Adrenal gland (tissue), 12 donors: ENCODE measurements around the gene TTC39B. TPM values are rescaled to one million over a fixed set of nuclear protein-coding genes. Genes with fewer than 3 reads are reported as not detected.

Experiments
- DNase-seq, 7 donors: peaks; one replicate each; pipeline ENCODE4 v3.0.0-alpha.2; 2019 to 2020
- H3K27ac ChIP-seq, 5 donors: fragments of 200-600 bp; sonication (generic) in 4 of 5; 1 replicate in 3 of 5; 2 replicates in 2 of 5; pipeline versions ENCODE4 v1.5.1 to v1.8.0; 2016 to 2020; ENCODE audit warnings: mild to moderate bottlenecking in 1 of 5
- H3K27me3 ChIP-seq: fragments of 200-600 bp; 2 replicates; pipeline ENCODE4 v1.8.0; 2021
- H3K36me3 ChIP-seq, 2 donors: fragments of 200-600 bp; replicated peaks in 1 of 2; 1 replicate in 1 of 2; 2 replicates in 1 of 2; pipeline versions ENCODE4 v1.5.1 to v1.8.0; 2018 to 2022
- H3K4me1 ChIP-seq, 2 donors: fragments of 200-600 bp; replicated peaks in 1 of 2; 1 replicate in 1 of 2; 2 replicates in 1 of 2; pipeline versions ENCODE4 v1.5.1 to v1.8.0; 2018 to 2021
- H3K4me3 ChIP-seq, 4 donors: fragments of 200-600 bp; sonication (generic) in 3 of 4; one replicate each; pipeline ENCODE4 v1.5.1; 2016 to 2018
- H3K9me3 ChIP-seq, 3 donors: fragments of 200-600 bp; sonication (generic) in 1 of 3; replicated peaks in 1 of 3; 1 replicate in 2 of 3; 2 replicates in 1 of 3; pipeline versions ENCODE4 v1.5.1 to v1.8.0; 2016 to 2021
- POLR2A ChIP-seq, 2 donors: fragments of 450-650 bp; IDR thresholded peaks; one replicate each; pipeline ENCODE4 v1.6.1; 2017; ENCODE audit warnings: antibody characterized with exemption in 2 of 2, mild to moderate bottlenecking in 2 of 2, moderate library complexity in 1 of 2
- WGBS, 4 donors: extraction: QIAGEN DNeasy Blood & Tissue Kit in 2 of 4; methylation state at CpG; one replicate each; pipeline versions ENCODE4 v1.1.5 to v1.1.7; 2013 to 2017; 5-methylcytosine and 5-hydroxymethylcytosine counted together
- intact Hi-C, 2 donors: fragments of 100-400 bp; cut with DNase I; formaldehyde crosslinking; loops; one replicate each; pipeline versions ENCODE4 v1.14.1 to v1.15.0; 2022 to 2023
- polyA plus RNA-seq, 3 donors: library from polyadenylated mRNA; stranded (reverse); fragments of 200-250 nt in 2 of 3; fragments of 350-450 nt in 1 of 3; fragmentation: Illumina TruSeq in 1 of 3; extraction: RNeasy Lipid Tissue Mini Kit (QIAGEN cat#74804) in 1 of 3; gene quantifications; one replicate each; pipeline ENCODE4 v1.2.3, GENCODE V29; 2013 to 2014
- total RNA-seq, 9 donors: library from RNA; depleted of rRNA in 4 of 9; stranded (reverse); fragments of >200 nt in 4 of 9; fragments of 120-200 nt in 1 of 9; fragmentation: NEBNext Ultra II Directional in 1 of 9; extraction: Animal tissue kit (Norgen Biotek cat#: 25700) in 1 of 9; gene quantifications; one replicate each; pipeline versions ENCODE4 v1.1.0 to v1.2.4, GENCODE V29; 2013 to 2023
- TF ChIP-seq, protein P1 (sequence below), 6 experiments: fragments of 450-650 bp in 4 of 6; fragments of 200-600 bp in 2 of 6; sonication (generic) in 1 of 6; IDR thresholded peaks; 1 replicate in 5 of 6; 2 replicates in 1 of 6; pipeline versions ENCODE4 v1.5.1 to v1.8.0; 2016 to 2021; ENCODE audit warnings: antibody characterized with exemption in 6 of 6, mild to moderate bottlenecking in 2 of 6, moderate library complexity in 1 of 6
- donor health status: healthy with polysubstance abuse.
- donor health status: Bipolar disorder and iron deficiency.
- donor health status: DM: yes; HTN: yes; CAD: no.
- donor health status: DM: no; HTN: no; CAD: no.
- donor health status: DM: no; HTN: no; CAD: no.
- donor health status: DM: yes; HTN: yes; CAD: no.

Gene TTC39B
- total and polyA plus RNA-seq, 12 donors, result 3.7 to 14.4 (median 9.5) TPM

DNA sequence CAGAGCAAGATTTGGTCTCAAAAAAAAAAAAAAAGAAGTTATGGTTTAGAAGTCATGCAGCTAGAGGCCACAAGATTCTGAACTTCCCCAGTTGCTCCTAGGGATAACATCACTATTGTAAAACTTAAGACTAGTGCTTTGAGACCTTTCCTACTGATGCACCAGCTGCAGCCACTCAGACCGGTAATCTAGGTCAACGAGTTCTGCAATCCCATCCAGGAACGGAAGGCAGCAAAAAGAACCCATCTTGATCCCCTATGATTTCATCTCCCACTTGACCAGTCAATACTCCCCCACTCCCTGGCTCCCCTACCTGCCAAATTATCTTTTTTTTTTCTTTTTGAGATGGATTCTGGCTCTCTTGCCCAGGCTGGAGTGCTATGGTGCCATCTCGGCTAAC, 46.9 kb upstream of the TTC39B start:
- 82 to 95% (median 88%) methylated on average over 4 of the region's 4 CpGs for WGBS, 4 donors

DNA sequence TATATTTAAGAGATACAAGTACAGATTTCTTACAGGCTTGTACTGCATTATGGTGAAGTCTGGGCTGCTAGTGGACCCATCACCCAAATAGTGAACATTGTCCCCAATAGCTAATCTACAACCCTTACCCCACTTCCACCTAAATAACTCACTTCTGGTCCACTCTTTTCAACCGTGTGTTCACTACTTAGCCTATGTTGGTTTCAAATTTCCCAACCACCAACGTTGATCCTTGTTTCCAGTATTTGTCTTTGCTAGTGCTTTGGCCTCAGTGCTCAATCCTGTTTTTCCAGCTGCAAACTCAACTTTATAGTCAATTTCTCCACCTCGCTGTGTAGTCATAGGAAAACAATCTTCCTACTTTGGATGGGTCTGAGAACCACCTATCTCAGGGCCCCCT, 45.3 kb upstream of the TTC39B start:
- no peaks in the 10 kb centered on the region for H3K27me3 ChIP-seq
- H3K27ac ChIP-seq, result no peak overlapping the region
- no peak for TF ChIP-seq POLR2A (IDR thresholded peaks at IDR 0.05)
- TF ChIP-seq, protein P1, sequence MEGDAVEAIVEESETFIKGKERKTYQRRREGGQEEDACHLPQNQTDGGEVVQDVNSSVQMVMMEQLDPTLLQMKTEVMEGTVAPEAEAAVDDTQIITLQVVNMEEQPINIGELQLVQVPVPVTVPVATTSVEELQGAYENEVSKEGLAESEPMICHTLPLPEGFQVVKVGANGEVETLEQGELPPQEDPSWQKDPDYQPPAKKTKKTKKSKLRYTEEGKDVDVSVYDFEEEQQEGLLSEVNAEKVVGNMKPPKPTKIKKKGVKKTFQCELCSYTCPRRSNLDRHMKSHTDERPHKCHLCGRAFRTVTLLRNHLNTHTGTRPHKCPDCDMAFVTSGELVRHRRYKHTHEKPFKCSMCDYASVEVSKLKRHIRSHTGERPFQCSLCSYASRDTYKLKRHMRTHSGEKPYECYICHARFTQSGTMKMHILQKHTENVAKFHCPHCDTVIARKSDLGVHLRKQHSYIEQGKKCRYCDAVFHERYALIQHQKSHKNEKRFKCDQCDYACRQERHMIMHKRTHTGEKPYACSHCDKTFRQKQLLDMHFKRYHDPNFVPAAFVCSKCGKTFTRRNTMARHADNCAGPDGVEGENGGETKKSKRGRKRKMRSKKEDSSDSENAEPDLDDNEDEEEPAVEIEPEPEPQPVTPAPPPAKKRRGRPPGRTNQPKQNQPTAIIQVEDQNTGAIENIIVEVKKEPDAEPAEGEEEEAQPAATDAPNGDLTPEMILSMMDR (IDR thresholded peaks at IDR 0.05), result no peak
- no peaks in the 10 kb centered on the region for H3K36me3 ChIP-seq
- DNase-seq, result no peak
- 46 to 75% (median 57%) methylated on average over 2 to 3 of the region's 3 CpGs for WGBS, 4 donors
- no peak overlapping the region for H3K4me3 ChIP-seq
- H3K9me3 ChIP-seq, result no peaks in the 10 kb centered on the region
- intact Hi-C loops, result no loop called here
- H3K4me1 ChIP-seq, result no peaks in the 10 kb centered on the region

More for the DNA sequence above, 46.9 kb upstream of the TTC39B start:
- H3K9me3 ChIP-seq, result no peaks in the 10 kb centered on the region
- no peak overlapping the region for H3K4me3 ChIP-seq
- no peak overlapping the region for H3K27ac ChIP-seq
- H3K27me3 ChIP-seq, result no peaks in the 10 kb centered on the region
- TF ChIP-seq, protein P1 (IDR thresholded peaks at IDR 0.05), result no peak
- TF ChIP-seq POLR2A (IDR thresholded peaks at IDR 0.05), result no peak
- no peaks in the 10 kb centered on the region for H3K4me1 ChIP-seq
- intact Hi-C loops, result no loop called here
- no peaks in the 10 kb centered on the region for H3K36me3 ChIP-seq
- DNase-seq, result no peak

DNA sequence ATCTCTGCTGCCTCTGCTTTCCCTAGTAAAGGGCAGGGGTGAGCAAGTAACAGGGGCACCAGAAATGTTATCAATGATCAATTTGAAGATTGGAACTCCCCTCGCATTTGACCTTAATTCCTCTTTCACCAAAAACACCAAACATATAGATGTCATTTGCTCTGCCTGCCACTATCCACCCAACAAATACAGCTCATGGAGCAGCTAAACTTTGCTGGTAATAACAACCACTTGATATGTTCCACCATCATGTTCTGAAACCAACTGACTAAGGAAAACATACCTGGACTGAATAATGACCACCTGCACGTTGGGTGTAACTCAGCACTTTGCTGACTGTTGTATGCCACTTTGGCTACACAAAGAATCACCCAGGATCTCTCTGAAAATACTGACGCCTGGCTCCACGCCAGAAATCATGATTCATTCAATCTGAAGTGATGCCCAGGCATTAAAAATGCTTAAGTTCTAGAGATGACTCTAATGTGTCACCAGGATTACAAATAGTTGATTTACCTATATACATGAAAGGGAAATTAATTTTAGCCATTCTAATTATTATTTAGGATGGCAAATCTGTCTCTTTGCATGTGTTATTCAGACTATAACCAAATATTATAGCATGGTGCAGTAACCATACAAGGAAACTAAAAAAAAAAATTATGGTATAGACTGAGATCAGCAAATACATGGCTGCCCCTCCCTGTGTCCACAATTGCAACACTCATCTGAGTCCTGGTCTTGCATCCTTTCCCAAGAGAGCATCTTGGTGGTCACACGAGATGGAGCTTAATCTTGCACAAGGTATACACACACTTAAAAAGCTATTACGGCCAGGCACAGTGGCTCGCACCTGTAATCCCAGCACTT, 43.1 kb upstream of the TTC39B start:
- H3K9me3 ChIP-seq, result no peaks in the 10 kb centered on the region
- peak in 5 of 7 donors; percentile 17 to 59 (median 43) for DNase-seq
- H3K27ac ChIP-seq, result no peak overlapping the region
- H3K36me3 ChIP-seq, result no peaks in the 10 kb centered on the region
- no peaks in the 10 kb centered on the region for H3K4me1 ChIP-seq
- H3K27me3 ChIP-seq, result no peaks in the 10 kb centered on the region
- no peak overlapping the region for H3K4me3 ChIP-seq
- 64 to 68% (median 66%) methylated on average over 7 of the region's 7 CpGs for whole genome bisulfite sequencing, 4 donors
- TF ChIP-seq POLR2A (IDR thresholded peaks at IDR 0.05), result no peak
- TF ChIP-seq, protein P1 (IDR thresholded peaks at IDR 0.05), result no peak
- intact Hi-C loops, result no loop called here

DNA sequence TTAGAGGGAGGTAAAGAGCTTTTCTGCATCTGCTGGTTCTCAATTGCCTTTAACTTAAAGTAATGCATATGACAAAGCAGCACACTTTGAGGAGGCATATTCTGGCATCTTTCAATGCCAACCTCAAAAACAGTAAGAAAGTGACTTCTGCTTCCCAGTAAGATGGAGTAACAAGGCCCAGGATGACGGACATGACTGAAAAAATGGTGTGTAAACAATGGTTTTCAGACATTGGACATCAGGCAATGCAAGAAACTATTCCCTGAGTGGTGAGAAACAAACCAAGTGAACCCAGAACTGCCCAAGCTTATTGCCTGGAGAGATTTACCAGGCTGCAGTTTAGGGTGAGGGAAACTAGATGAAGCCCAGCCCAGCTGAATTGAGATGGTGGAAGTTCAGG, 39.8 kb upstream of the TTC39B start:
- H3K27me3 ChIP-seq, result no peaks in the 10 kb centered on the region
- H3K36me3 ChIP-seq, result no peaks in the 10 kb centered on the region
- no peak overlapping the region for H3K4me3 ChIP-seq
- no peak for DNase-seq
- WGBS, 4 donors, result 0 to 60% (median 0%) methylated on average over 1 of the region's 1 CpG
- no peaks in the 10 kb centered on the region for H3K4me1 ChIP-seq
- intact Hi-C loops, result no loop called here
- no peaks in the 10 kb centered on the region for H3K9me3 ChIP-seq
- TF ChIP-seq POLR2A (IDR thresholded peaks at IDR 0.05), result no peak
- no peak overlapping the region for H3K27ac ChIP-seq

DNA sequence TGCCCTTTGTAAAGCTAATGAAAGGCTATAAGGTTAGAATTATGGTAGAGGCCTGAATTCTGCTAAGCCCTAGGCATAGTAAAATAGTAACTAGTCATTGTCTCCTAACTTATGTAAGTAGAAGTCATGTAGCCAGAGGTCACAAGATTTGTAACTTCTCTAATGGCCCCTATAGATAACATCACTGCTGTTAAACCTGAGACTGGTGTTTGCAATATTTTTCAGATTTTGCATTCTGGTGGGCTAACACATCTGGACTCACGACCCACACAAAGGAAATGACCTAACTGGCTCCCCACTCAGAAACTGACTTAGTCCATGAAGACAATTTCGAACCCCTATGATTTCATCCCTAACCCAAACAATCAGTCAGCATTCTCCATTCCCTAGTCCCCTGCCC, 37.2 kb upstream of the TTC39B start:
- intact Hi-C loops, result no loop called here
- Histone ChIP-seq H3K27me3 (no peaks in the 10 kb centered on the region), H3K9me3 (no peaks in the 10 kb centered on the region), H3K27ac (no peak overlapping the region), H3K36me3 (no peaks in the 10 kb centered on the region), H3K4me3 (no peak overlapping the region), H3K4me1 (no peaks in the 10 kb centered on the region)
- WGBS, 4 donors, result 80 to 94% (median 86%) methylated on average over 2 of the region's 2 CpGs
- TF ChIP-seq, protein P1 (IDR thresholded peaks at IDR 0.05), result no peak
- no peak for TF ChIP-seq POLR2A (IDR thresholded peaks at IDR 0.05)
- DNase-seq, result no peak
